ENCODE data around the gene LRRC72. TPM values are rescaled to one million over a fixed set of nuclear protein-coding genes. Genes with fewer than 3 reads are reported as not detected.

The LRRC72 gene
- total RNA-seq, 1 experiment from 2014 or later = not detected

GRCh38 chr7:16619979-16620408 lies 93.4 kb downstream of the LRRC72 start:
- DNase-seq (ENCODE audit: low spot score) = no peak

DNA sequence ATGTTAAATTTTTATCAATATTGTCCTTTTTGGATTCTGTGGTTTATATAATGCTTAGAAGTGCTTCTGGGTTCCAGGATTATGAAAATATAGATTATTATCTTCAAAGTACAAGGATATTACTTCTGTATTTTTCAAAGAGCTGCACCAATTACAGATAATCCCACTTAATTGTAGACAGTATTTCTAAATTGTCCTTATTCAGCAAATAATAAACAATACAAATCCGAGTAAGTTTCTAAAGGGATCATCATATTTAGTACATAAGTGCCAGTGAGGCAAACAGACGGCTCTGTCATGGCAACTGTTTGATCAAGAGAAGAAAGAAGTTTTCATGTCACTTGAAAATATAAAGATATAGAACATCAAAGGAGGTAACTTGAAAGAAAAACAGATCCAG lies 99.8 kb downstream of the LRRC72 start:
- DNase-seq (ENCODE audit: low spot score) = no peak

DNA sequence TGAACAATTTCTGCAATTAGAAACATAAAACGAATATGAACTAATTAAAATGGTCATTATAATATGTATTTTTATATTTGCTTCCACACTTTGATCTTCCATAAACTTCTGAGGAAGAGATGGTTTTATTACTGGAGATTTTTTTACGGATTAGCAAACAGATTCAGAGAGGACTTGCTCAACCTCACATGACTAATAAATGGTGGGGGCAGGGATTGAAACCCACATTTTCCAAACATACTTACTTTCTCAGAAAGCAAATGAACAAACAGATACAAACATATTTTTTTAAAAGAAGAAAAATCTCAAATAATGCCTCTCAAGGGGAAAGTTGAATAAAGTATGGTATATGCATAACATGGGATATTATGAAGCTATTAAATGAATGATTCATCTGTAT lies 100.6 kb downstream of the LRRC72 start:
- DNase-seq (ENCODE audit: low spot score) = no peak

GRCh38 chr7:16630654-16631053 lies 104.0 kb downstream of the LRRC72 start:
- no peak for DNase-seq (ENCODE audit: low spot score)

Other genes with a start within 250 kb of the LRRC72 start
- 1.4 and 2.5 TPM in 2 replicates for gene CRPPA, start 105.3 kb upstream of the LRRC72 start, total RNA-seq (2014; rRNA removed; shearing (Covaris generic))
- gene SOSTDC1, start 61.1 kb upstream of the LRRC72 start, total RNA-seq (2014; rRNA removed; shearing (Covaris generic)) = 21.1 and 22.2 TPM in 2 replicates
- 8.8 and 10.2 TPM in 2 replicates for gene ANKMY2, start 118.9 kb downstream of the LRRC72 start, total RNA-seq (2014; rRNA removed; shearing (Covaris generic))
- gene BZW2, start 119.4 kb downstream of the LRRC72 start, total RNA-seq (2014; rRNA removed; shearing (Covaris generic)) = 110 and 115 TPM in 2 replicates
- 25.9 and 33.8 TPM in 2 replicates for gene TSPAN13, start 226.9 kb downstream of the LRRC72 start, total RNA-seq (2014; rRNA removed; shearing (Covaris generic))